ENCODE measurements around the gene HOXA10.

- TF ChIP-seq POLR2A (IDR thresholded peaks at IDR 0.05; ENCODE audit: low read length) (no peak), GATA1 (IDR thresholded peaks at IDR 0.05; ENCODE audit: low read depth, low read length) (no peak)
Observed at GRCh38 chr7:27134392-27134791, 39.7 kb downstream of the HOXA10 start.
